Tibial artery (tissue), 4 donors: Measurements from ENCODE around the gene KRTDAP.

ENCODE experiments used
- DNase-seq, 2 donors: peaks; one replicate each; pipeline ENCODE4 v3.0.0-alpha.2; 2019
- H3K27ac ChIP-seq, 2 donors: fragments of 200-600 bp; sonication (generic) in 1 of 2; 1 replicate in 1 of 2; 2 replicates in 1 of 2; pipeline ENCODE4 v1.5.1; 2018 to 2019; ENCODE audit warnings: mild to moderate bottlenecking in 1 of 2
- H3K27me3 ChIP-seq, 2 donors: fragments of 200-600 bp; sonication (generic) in 1 of 2; one replicate each; pipeline versions ENCODE4 v1.5.1 to v1.6.0; 2016 to 2019
- H3K36me3 ChIP-seq, 3 donors: fragments of 200-600 bp; sonication (generic) in 2 of 3; one replicate each; pipeline ENCODE4 v1.5.1; 2016 to 2019; ENCODE audit warnings: mild to moderate bottlenecking in 2 of 3
- H3K4me1 ChIP-seq, 4 donors: fragments of 200-600 bp; sonication (generic) in 2 of 4; 1 replicate in 3 of 4; 2 replicates in 1 of 4; pipeline ENCODE4 v1.5.1; 2016 to 2019
- H3K4me3 ChIP-seq, 2 donors: fragments of 200-600 bp; sonication (generic) in 1 of 2; 1 replicate in 1 of 2; 2 replicates in 1 of 2; pipeline ENCODE4 v1.5.1; 2018 to 2019; ENCODE audit warnings: mild to moderate bottlenecking in 2 of 2
- H3K9me3 ChIP-seq, 3 donors: fragments of 200-600 bp; sonication (generic) in 1 of 3; one replicate each; pipeline ENCODE4 v1.5.1; 2016 to 2019
- intact Hi-C: fragments of 100-400 bp; cut with DNase I; formaldehyde crosslinking; loops from one replicate; pipeline ENCODE4 v1.15.0; 2023; ENCODE audit warnings: low total_unique reads
- TF ChIP-seq, protein P1 (sequence below), 2 experiments: fragments of 200-600 bp in 1 of 2; fragments of 450-650 bp in 1 of 2; IDR thresholded peaks; one replicate each; pipeline ENCODE4 v1.5.1; 2017 to 2019; ENCODE audit warnings: antibody characterized with exemption in 2 of 2, mild to moderate bottlenecking in 1 of 2, moderate library complexity in 1 of 2

The KRTDAP gene, protein sequence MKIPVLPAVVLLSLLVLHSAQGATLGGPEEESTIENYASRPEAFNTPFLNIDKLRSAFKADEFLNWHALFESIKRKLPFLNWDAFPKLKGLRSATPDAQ

DNA sequence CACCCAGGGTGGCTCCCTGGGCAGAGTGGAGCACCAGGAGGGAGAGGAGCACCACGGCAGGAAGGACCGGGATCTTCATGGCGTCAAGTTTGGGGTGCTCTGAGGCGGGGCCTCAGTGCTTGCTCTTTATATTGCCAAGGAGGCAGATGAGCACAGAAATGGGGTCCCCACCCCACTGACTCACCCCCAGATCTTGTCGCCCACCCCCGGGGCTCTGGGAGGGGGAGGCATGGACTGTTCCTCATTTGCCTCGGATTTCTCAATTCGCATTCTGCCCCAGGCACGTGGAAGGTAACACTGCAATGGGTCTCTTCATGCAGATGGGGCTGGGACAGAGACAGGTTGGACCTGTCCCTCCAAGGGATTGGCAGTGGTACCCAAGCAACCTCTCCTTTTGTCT is at the start of gene KRTDAP:
TSS of gene KRTDAP (minus strand) at position 101 of the 400 bp plus-strand sequence. CDS start at position 79, 22 bp downstream.
- H3K9me3 ChIP-seq: no peaks in the 10 kb centered on the region
- intact Hi-C loops: loop anchor here (5.0 kb wide), 1 partner anchor 218 kb away; no protein-coding TSS in a partner anchor
- H3K27me3 ChIP-seq: peaks cover 0 to 40% of the 10 kb centered on the region in 2 donors
- H3K4me1 ChIP-seq: peaks cover 0 to 5% (median 3%) of the 10 kb centered on the region in 4 donors
- TF ChIP-seq, protein P1, sequence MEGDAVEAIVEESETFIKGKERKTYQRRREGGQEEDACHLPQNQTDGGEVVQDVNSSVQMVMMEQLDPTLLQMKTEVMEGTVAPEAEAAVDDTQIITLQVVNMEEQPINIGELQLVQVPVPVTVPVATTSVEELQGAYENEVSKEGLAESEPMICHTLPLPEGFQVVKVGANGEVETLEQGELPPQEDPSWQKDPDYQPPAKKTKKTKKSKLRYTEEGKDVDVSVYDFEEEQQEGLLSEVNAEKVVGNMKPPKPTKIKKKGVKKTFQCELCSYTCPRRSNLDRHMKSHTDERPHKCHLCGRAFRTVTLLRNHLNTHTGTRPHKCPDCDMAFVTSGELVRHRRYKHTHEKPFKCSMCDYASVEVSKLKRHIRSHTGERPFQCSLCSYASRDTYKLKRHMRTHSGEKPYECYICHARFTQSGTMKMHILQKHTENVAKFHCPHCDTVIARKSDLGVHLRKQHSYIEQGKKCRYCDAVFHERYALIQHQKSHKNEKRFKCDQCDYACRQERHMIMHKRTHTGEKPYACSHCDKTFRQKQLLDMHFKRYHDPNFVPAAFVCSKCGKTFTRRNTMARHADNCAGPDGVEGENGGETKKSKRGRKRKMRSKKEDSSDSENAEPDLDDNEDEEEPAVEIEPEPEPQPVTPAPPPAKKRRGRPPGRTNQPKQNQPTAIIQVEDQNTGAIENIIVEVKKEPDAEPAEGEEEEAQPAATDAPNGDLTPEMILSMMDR (IDR thresholded peaks at IDR 0.05): no peak
- H3K27ac ChIP-seq: no peak within 1 kb of the TSS
- H3K4me3 ChIP-seq: no peak within 1 kb of the TSS
- DNase-seq: no peak
- H3K36me3 ChIP-seq: no peaks in the 10 kb centered on the region

DNA sequence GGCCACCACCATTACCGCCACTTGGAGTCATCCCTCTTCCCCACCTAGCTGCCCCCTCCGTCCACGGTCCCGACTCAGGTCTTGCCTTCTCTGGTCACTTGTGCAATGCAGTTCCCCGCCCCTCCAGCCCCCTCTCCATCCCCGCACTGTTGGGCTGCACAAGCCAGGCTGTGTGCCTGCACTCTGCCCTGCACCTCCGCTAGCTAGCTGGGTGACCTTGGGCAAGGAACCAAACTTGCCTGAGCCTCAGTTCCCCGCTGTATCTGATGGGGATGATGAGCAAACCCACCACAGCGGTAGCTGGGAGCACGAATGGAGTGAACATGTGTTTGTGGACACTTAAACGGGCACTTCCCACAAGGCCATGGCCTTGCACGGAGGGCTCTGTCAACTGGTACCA is 49.6 kb upstream of the KRTDAP start:
- Histone ChIP-seq H3K27me3 (peaks cover 0 to 17% of the 10 kb centered on the region in 2 donors), H3K36me3 (no peaks in the 10 kb centered on the region), H3K4me1 (peaks cover 0 to 8% (median 8%) of the 10 kb centered on the region in 4 donors), H3K4me3 (no peak overlapping the region), H3K9me3 (no peaks in the 10 kb centered on the region), H3K27ac (no peak overlapping the region)
- TF ChIP-seq, protein P1 (IDR thresholded peaks at IDR 0.05): no peak
- DNase-seq: no peak
- intact Hi-C loops: no loop called here

DNA sequence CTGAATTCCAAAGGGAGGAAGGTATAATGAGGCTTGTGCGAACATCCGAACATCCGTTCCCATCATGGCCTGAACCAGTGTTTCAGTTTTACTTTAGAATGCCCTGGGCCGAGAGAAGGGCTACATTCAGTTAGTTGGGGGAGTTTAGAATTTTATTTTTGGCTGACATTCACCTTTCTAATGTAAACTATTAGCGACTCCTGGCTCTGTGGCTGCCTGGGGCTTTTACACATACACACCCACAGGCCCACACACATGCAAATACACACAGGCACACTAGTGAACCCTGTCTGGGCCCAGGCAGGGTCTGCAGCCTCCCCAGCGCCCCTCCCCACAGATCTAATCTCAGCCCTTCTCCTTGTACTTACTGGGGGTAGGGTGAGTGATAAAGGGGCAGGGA is 49.0 kb upstream of the KRTDAP start:
- no peaks in the 10 kb centered on the region for H3K9me3 ChIP-seq
- H3K4me1 ChIP-seq: peaks cover 0 to 3% (median 2%) of the 10 kb centered on the region in 4 donors
- TF ChIP-seq, protein P1 (IDR thresholded peaks at IDR 0.05): no peak
- intact Hi-C loops: no loop called here
- H3K4me3 ChIP-seq: no peak overlapping the region
- no peak overlapping the region for H3K27ac ChIP-seq
- no peaks in the 10 kb centered on the region for H3K36me3 ChIP-seq
- no peak for DNase-seq
- H3K27me3 ChIP-seq: peaks cover 0 to 22% of the 10 kb centered on the region in 2 donors

DNA sequence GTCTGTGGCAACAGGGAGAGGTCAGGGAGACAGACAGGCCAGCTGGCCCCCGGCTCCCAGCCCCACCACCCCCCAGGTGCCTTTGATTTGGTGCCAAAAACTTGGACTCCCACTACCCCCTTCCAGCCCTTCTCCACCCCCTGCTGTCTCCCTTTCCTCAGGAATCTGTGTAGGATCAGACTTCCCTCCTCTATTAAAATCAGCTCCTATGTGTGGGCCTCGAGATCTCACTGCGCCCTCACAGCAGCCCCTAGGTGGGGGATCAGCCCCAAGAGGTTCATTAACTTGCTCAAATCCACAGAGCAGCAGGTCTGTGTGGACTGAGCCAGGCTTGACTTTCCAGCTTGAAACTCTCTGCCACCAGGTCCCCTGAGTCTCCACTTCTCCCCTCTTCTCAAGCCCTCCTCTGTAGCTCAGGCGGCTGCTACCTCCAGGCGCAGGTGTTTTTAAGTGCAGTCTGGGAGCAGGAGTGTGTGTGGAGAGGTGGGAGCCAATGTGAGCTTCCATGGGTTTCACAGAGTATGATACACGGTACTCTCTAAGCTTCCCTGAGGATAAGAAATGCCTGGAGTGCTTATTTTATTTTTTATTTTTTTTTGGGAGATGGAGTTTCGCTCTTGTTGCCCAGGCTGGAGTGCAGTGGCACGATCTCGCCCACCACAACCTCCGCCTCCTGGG is 44.7 kb upstream of the KRTDAP start:
- no peaks in the 10 kb centered on the region for H3K36me3 ChIP-seq
- intact Hi-C loops: no loop called here

DNA sequence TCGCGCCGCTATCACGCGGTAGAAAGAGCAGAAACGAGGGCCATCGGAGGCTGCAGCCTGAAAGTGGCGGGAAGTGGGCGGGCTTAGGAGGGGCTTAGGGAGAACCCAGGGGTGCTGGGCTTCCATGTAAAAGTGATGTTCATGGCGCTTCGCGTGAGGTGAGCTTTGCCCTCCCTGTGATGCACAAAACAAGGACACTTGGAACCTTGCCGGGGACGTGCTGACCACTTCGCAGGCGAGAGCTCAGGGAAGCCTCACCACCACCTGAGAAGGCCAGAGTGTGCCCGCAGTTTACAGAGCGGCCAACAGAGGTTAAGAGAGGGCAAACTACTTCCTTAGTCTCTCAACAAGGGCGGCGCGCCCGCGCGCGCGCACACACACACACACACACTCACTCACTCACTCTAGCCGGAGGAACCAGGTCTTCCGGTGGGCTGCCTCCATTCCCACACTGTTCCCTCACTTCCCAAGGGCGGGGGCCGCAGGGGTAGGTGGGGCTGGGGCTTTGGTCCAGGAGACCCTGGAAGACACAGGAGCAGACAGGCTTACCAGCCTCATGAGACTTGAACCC is 43.6 kb upstream of the KRTDAP start:
- H3K27ac ChIP-seq: no peak overlapping the region
- TF ChIP-seq, protein P1 (IDR thresholded peaks at IDR 0.05): no peak
- no peak for DNase-seq
- intact Hi-C loops: no loop called here
- H3K36me3 ChIP-seq: no peaks in the 10 kb centered on the region
- peaks cover 0 to 8% (median 0%) of the 10 kb centered on the region in 4 donors for H3K4me1 ChIP-seq
- H3K27me3 ChIP-seq: peaks cover 0 to 74% of the 10 kb centered on the region in 2 donors
- H3K4me3 ChIP-seq: no peak overlapping the region
- no peaks in the 10 kb centered on the region for H3K9me3 ChIP-seq

More for the DNA sequence above, 44.7 kb upstream of the KRTDAP start:
- Histone ChIP-seq H3K4me1 (peaks cover 0 to 8% (median 0%) of the 10 kb centered on the region in 4 donors), H3K27ac (no peak overlapping the region), H3K9me3 (no peaks in the 10 kb centered on the region), H3K4me3 (no peak overlapping the region), H3K27me3 (peaks cover 0 to 64% of the 10 kb centered on the region in 2 donors)
- no peak for DNase-seq
- TF ChIP-seq, protein P1 (IDR thresholded peaks at IDR 0.05): no peak
